HG02973 (cell line): ENCODE measurements around the gene ERICH6B.

ENCODE experiments used
- ATAC-seq: cut with Tn5 transposase; IDR thresholded peaks from one replicate; pipeline ENCODE4 v1.9.1; 2021; ENCODE audit warnings: moderate library complexity; ENCODE audit not compliant: unreplicated experiment

ERICH6B gene

GRCh38 chr13:45545686-45546409, 69.7 kb downstream of the ERICH6B start:
- ATAC-seq: no peak

GRCh38 chr13:45544520-45544919, 71.0 kb downstream of the ERICH6B start:
- ATAC-seq: no peak

GRCh38 chr13:45542878-45543277, 72.7 kb downstream of the ERICH6B start:
- ATAC-seq: no peak

- ATAC-seq: no peak
Observed at GRCh38 chr13:45542391-45542790, 73.1 kb downstream of the ERICH6B start.

GRCh38 chr13:45541806-45542205, 73.7 kb downstream of the ERICH6B start:
- ATAC-seq: no peak

GRCh38 chr13:45540864-45541263, 74.7 kb downstream of the ERICH6B start:
- ATAC-seq: no peak

GRCh38 chr13:45540195-45540594, 75.3 kb downstream of the ERICH6B start:
- ATAC-seq: no peak

- ATAC-seq: no peak
Observed at GRCh38 chr13:45538382-45538781, 77.2 kb downstream of the ERICH6B start.

GRCh38 chr13:45537516-45537915, 78.0 kb downstream of the ERICH6B start:
- ATAC-seq: no peak

- no peak for ATAC-seq
Observed at GRCh38 chr13:45536224-45536623, 79.3 kb downstream of the ERICH6B start.

- ATAC-seq: no peak
Observed at GRCh38 chr13:45534604-45535003, 80.9 kb downstream of the ERICH6B start.

- ATAC-seq: no peak
Observed at GRCh38 chr13:45529758-45530157, 85.8 kb downstream of the ERICH6B start.

GRCh38 chr13:45527699-45528462, 87.7 kb downstream of the ERICH6B start:
- ATAC-seq: no peak

GRCh38 chr13:45522571-45522970, 93.0 kb downstream of the ERICH6B start:
- no peak for ATAC-seq

- no peak for ATAC-seq
Observed at GRCh38 chr13:45521297-45521696, 94.2 kb downstream of the ERICH6B start.

GRCh38 chr13:45519493-45519892, 96.0 kb downstream of the ERICH6B start:
- no peak for ATAC-seq

- no peak for ATAC-seq
Observed at GRCh38 chr13:45518525-45519245, 96.9 kb downstream of the ERICH6B start.

GRCh38 chr13:45516757-45517156, 98.8 kb downstream of the ERICH6B start:
- ATAC-seq: no peak

- no peak for ATAC-seq
Observed at GRCh38 chr13:45512098-45512496, 103.4 kb downstream of the ERICH6B start.

GRCh38 chr13:45511310-45512097, 104.0 kb downstream of the ERICH6B start:
- ATAC-seq: no peak

- ATAC-seq: no peak
Observed at GRCh38 chr13:45510672-45511071, 104.9 kb downstream of the ERICH6B start.
